Esophagus muscularis mucosa (tissue), 4 donors: ENCODE measurements around the gene CCDC88C.

ENCODE experiments used
- CTCF ChIP-seq, 3 experiments: fragments of 200-600 bp in 2 of 3; fragments of 450-650 bp in 1 of 3; sonication (generic) in 2 of 3; IDR thresholded peaks; one replicate each; pipeline ENCODE4 v1.5.1; 2017 to 2019; ENCODE audit warnings: antibody characterized with exemption in 3 of 3, mild to moderate bottlenecking in 2 of 3, moderate library complexity in 1 of 3
- EP300 ChIP-seq: sonication (generic); formaldehyde crosslinking; IDR thresholded peaks from one replicate; pipeline ENCODE4 v1.6.1; 2017; ENCODE audit warnings: antibody characterized with exemption
- POLR2A ChIP-seq: fragments of 450-650 bp; IDR thresholded peaks from one replicate; pipeline ENCODE4 v1.6.1; 2017; ENCODE audit warnings: antibody characterized with exemption, moderate library complexity, mild to moderate bottlenecking, low read depth
- POLR2AphosphoS5 ChIP-seq, 2 donors: sonication (generic); formaldehyde crosslinking; IDR thresholded peaks; one replicate each; pipeline ENCODE4 v1.6.1; 2017; ENCODE audit warnings: antibody characterized with exemption in 2 of 2

- TF ChIP-seq CTCF (IDR thresholded peaks at IDR 0.05): no peak
- no peak for TF ChIP-seq POLR2A
- no peak for TF ChIP-seq POLR2AphosphoS5 (IDR thresholded peaks at IDR 0.05)
- no peak for TF ChIP-seq EP300
These were observed 39.6 kb downstream of the CCDC88C start for GRCh38 chr14:91377700-91378652.
